Activated naive CD4-positive, alpha-beta T cell treated with anti-CD3 and anti-CD28 coated beads for 36 hours (primary cell): ENCODE results near the gene CYBA. TPM values are rescaled to one million over a fixed set of nuclear protein-coding genes. Genes with fewer than 3 reads are reported as not detected.

Experiments used
- total RNA-seq, 2 experiments: library from RNA; stranded (reverse); gene quantifications; one replicate each; pipeline ENCODE4 v1.2.3, GENCODE V29; 2021

CYBA gene
- total RNA-seq, 2 experiments from 2014 or later = 167 to 180 TPM

Other genes with a start within 250 kb of the CYBA start
- 10 to 100 TPM; 11.0 to 12.2 TPM for gene ZFPM1, start 197.8 kb downstream of the CYBA start, total RNA-seq
- gene ZC3H18, start 80.7 kb downstream of the CYBA start, total RNA-seq = 10 to 100 TPM; 55.8 to 58.5 TPM
- not detected for gene IL17C, start 12.5 kb downstream of the CYBA start, total RNA-seq
- 10 to 100 TPM; 90.5 to 96.8 TPM for gene MVD, start 12.0 kb upstream of the CYBA start, total RNA-seq
- gene SNAI3, start 35.5 kb upstream of the CYBA start, total RNA-seq = 1 to 10 TPM; 2.9 to 3.0 TPM
- gene RNF166, start 55.4 kb upstream of the CYBA start, total RNA-seq = 10 to 100 TPM; 33.6 to 35.3 TPM
- 10 to 100 TPM; 46.1 to 48.1 TPM for gene CTU2, start 55.5 kb upstream of the CYBA start, total RNA-seq
- gene PIEZO1, start 134.2 kb upstream of the CYBA start, total RNA-seq = 10 to 100 TPM; 78.2 to 80.1 TPM
- gene CDT1, start 152.7 kb upstream of the CYBA start, total RNA-seq = 100 to 1,000 TPM; 223 to 231 TPM
- 100 to 1,000 TPM; 314 TPM for gene APRT, start 160.9 kb upstream of the CYBA start, total RNA-seq
- 10 to 100 TPM; 10.9 to 11.2 TPM for gene GALNS, start 205.9 kb upstream of the CYBA start, total RNA-seq
- 10 to 100 TPM; 57.7 to 66.1 TPM for gene TRAPPC2L, start 206.1 kb upstream of the CYBA start, total RNA-seq
- not detected for gene PABPN1L, start 215.6 kb upstream of the CYBA start, total RNA-seq